ENCODE data around the gene QRICH2.
"Not testable (repeated sequence)": the region's sequence is repeated elsewhere in the genome, so short reads cannot be mapped to it uniquely, and the experiment has no call there.

The QRICH2 gene

GRCh38 chr17:76244721-76245120, 63.4 kb downstream of the QRICH2 start:
- DNase-seq, result not testable (repeated sequence)

- no peak for DNase-seq
These were observed 64.0 kb downstream of the QRICH2 start for GRCh38 chr17:76243826-76244679.

- DNase-seq, result no peak
These were observed 66.3 kb downstream of the QRICH2 start for GRCh38 chr17:76241691-76242255.

- DNase-seq, result no peak
These were observed 66.9 kb downstream of the QRICH2 start for GRCh38 chr17:76241204-76241538.

GRCh38 chr17:76240461-76241203, 67.4 kb downstream of the QRICH2 start, which contains the start of gene RNF157:
RNF157 (minus strand) TSS chr17:76240493; CDS start chr17:76240240, 253 bp downstream.
- DNase-seq, result no peak

GRCh38 chr17:76239538-76240274, 68.4 kb downstream of the QRICH2 start:
- no peak for DNase-seq

GRCh38 chr17:76238847-76239537, 69.1 kb downstream of the QRICH2 start:
- DNase-seq, result no peak

GRCh38 chr17:76237859-76238313, 70.2 kb downstream of the QRICH2 start:
- DNase-seq, result no peak

- DNase-seq, result no peak
These were observed 71.5 kb downstream of the QRICH2 start for GRCh38 chr17:76236603-76237002.

- no peak for DNase-seq
These were observed 72.2 kb downstream of the QRICH2 start for GRCh38 chr17:76235883-76236282.

GRCh38 chr17:76234354-76234679, 73.8 kb downstream of the QRICH2 start:
- DNase-seq, result no peak

GRCh38 chr17:76233588-76234353, 74.3 kb downstream of the QRICH2 start:
- no peak for DNase-seq

GRCh38 chr17:76232342-76232741, 75.7 kb downstream of the QRICH2 start:
- no peak for DNase-seq

GRCh38 chr17:76226749-76227148, 81.3 kb downstream of the QRICH2 start:
- not testable (repeated sequence) for DNase-seq

GRCh38 chr17:76225373-76226086, 82.5 kb downstream of the QRICH2 start:
- not testable (repeated sequence) for DNase-seq

Data from cortex of kidney (tissue), 1 donor.